AML-193 (cell line): ENCODE data around the gene WDR82.

Experiments
- DNase-seq, 2 experiments: peaks; one replicate each; lab custom pipeline; 2025; lab: John Stamatoyannopoulos, UW

WDR82 gene, protein sequence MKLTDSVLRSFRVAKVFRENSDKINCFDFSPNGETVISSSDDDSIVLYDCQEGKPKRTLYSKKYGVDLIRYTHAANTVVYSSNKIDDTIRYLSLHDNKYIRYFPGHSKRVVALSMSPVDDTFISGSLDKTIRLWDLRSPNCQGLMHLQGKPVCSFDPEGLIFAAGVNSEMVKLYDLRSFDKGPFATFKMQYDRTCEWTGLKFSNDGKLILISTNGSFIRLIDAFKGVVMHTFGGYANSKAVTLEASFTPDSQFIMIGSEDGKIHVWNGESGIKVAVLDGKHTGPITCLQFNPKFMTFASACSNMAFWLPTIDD

DNA sequence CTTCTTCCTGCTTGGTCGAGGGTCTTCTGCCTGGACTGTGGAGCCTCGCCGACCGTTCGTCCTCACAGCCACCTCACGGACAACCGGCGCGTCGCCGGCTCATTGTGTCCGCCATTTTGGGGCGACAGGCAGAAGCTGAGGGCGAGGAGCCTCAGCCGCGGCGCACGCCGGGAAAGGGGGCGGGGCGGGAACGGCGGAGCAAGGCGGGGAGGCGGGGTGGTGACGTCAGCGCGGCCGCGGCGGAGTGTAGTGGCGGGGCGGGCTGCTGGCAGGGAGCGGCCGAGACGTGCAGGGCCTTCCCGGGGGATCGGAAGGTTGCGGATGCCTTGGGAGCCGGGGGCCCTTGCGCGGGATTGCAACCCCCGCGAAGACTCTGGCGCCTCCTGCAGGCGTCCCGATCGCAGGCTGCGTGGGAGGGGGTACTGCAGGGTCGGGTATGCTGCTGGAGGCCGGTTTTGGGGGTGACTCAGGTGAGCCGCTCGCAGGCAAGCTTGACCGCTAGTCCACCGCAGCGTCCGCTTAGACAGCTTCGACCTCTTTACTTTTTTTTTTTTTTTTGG, at the start of gene WDR82:
Gene WDR82, minus strand, starts transcription at position 140 of the 560 bp plus-strand sequence. CDS start 288 bp downstream, outside the sequence.
- DNase-seq: peak; percentile 93 to 95

DNA sequence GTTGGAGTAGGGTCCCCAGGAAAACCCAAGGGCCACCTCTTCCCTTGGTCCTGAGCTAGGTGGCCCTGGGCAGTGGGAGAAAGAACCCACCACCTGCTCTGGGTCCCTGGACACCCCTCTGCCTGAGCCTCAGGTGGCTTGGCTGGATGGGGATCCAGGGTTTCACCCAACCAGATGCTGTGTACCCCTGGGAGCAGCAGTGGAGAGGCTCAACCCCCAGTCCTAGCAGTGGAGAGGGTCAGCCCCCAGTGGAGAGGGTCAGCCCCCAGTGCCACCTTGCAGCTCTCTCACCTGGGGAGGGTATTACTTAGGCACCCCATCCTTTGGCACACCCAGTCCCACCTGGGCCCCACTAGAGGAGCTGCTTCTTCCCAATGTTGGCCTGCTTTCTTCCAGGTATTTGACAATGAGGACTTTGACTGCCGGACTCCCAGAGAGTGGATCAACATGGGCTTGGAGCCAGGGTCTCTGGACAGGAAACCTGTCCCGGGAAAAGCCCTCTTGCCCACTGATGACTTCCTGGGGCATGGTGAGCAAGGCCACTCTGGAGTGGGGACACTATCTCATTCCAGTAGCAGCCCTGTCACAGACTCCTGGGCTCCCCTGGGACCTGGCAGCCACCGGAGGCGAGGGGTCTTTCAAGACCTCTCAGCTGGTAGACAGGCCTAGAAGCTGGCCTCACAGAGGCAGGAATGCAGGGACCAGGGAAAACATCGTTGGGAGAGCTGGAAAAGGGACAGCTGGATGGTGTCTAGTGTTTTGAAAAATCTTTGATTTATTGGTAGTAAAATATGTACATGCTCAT, 49.2 kb upstream of the WDR82 start:
- no peak for DNase-seq

DNA sequence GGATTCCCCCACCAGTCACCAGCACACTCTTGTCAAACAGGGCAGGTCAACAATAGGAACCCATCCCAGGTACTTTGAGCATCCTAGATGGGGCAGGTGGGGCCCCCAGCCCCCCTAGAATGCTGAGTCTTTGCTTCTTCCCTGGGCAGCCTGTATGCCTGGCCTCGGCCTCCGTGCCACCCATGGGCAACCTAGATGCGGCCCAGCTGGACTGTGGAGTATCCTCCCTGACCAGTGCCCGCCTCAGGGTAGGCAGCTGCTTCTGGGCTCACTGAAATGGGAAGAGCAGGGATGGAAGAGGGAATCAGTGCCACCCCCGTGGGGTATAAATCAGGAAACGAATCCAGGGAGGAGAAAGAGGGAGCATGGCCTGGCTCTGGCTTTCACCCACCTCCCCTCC, 48.5 kb upstream of the WDR82 start:
- DNase-seq: no peak

DNA sequence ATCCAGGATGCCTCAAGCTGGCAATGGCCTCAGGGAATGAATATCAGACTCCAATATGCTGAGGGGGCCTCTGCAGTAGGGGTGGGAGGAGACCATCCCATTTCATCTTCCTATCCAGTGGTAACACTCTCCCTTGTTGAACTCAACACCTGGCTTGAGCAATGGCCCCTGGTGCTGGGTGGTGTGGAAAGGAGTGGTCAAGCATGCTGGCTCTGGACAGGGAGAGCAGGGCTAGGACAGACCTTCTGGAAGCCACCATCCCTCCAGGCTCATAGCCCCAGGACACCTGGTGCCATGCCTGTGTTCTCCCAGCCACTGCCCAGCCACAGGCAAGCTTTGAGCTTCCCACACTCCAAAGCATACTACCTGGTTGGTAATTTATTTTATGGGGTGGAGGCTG, 47.2 kb upstream of the WDR82 start:
- no peak for DNase-seq

DNA sequence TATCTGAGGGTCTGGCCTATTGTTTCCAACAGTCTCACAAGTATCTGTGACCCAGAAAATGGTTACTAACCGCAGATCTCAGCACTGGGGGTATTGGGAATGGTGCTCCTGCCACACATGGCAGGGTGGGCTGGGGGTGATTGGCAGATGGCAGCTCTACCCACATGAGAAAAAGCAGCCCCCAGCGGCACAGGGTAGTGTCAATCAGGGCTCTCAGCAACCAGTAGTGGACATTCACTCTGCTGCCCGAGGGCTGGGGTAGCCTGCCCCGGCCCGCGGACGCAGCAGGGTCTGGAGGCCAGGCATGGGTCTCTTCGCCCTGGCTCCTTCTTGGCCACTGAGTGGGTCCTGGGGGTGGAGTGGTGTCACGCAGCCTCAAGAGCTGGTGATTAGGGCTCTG, 46.2 kb upstream of the WDR82 start:
- no peak for DNase-seq

DNA sequence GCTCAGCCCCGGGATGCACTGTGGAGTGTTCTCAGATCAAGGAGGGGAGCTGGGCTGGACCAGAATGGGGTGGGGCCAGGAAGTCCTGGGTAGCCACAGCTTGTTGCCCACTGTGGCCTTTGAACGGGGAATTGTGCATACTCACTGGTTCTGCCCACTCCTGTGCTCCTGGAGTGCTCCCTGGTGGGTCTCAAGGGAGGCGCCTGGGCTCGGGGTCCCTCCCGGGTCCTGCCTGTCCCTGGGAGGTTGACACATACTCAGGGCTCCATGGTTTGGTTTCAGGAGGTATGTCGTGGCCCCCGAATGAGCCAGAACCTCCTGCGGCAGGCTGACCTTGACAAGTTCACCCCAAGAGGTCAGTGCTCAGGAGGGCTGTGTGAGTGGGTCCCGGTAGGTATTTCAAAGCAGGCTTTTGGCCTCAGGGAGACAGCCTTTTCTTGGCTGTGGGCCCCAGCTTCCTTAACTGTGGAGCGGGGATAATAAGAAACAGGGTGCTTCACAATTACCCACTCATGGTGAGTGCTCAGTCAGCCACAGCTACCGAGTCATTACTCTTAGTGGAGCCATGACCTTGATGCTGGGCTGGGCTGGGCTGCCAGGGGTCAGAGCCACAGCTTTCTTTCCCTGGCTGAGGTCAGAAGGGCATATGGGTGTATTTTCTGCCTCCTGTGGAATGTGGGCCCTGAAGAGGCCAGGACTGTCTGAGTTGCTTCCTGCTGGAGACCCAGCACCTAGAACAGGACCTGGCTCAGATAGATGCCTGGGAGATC, 45.3 kb upstream of the WDR82 start:
- DNase-seq: no peak

DNA sequence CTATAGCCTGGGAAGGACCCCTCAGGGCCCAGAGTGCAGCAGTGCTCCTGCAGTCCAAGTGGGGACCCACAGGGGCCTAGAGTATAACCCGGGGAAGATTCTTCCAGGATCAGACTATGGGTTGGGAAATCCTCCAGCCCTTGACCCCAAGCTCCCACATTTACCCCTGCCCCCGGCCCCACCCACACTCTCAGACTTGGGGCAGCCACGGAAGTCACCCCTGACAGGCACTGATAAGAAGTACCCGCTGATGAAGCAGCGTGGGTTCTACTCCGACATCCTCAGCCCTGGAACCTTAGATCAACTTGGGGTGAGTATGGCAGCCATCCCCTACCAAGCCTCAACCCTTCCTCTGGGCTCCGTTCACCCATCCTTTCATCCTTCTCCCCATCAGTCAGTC, 44.0 kb upstream of the WDR82 start:
- no peak for DNase-seq

DNA sequence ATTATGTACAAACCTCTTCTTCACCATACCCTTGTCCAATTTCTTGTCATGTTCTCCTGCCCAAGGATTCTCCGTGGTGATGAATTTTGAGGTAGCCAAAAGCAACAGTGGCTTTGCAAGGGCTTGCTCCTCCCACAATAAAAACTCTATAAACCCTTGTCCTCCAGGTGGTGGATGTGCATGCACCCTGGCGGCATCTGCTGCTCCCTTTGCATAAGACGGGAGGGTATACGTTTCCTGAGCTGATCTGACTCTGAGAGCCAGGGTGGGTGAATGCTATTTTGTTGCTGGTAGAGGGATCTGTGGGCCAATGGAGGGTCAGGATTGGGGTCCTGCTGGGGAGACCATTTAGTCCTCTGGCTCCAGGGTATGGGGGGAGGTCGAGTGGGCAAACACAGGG, 43.0 kb upstream of the WDR82 start:
- DNase-seq: no peak

DNA sequence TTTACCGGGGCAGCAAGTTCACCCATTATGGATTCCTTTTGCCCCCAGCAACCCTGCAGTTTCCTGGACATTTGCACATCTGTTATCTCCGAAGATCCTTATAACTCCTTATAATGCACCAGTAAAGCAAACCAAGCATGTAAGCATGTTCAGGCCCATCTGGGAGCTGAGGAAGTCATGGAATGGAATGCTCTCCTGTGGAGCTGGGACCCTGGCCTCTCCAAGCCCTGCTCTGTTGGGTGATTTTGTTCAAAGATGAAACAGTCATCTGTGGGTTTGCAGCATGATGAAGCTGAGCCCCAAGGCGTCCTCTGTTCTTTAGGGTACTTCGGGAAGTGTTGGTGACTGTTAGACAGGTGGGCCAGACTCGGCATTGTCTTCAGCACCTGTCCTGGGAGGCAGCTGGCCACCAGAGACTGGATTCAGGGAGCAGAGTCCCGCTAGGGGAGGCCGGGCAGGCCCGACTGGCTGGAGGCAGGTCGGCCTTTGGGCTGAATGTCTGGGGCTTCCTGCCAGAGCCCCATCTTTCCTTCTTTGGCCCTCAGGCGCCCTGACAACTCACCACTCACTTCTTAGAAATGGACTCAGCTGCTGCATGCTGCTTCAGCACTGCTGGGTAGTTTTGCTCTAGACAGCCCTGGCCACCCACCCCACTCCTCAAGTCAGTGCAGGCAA, 41.6 kb upstream of the WDR82 start:
- no peak for DNase-seq

DNA sequence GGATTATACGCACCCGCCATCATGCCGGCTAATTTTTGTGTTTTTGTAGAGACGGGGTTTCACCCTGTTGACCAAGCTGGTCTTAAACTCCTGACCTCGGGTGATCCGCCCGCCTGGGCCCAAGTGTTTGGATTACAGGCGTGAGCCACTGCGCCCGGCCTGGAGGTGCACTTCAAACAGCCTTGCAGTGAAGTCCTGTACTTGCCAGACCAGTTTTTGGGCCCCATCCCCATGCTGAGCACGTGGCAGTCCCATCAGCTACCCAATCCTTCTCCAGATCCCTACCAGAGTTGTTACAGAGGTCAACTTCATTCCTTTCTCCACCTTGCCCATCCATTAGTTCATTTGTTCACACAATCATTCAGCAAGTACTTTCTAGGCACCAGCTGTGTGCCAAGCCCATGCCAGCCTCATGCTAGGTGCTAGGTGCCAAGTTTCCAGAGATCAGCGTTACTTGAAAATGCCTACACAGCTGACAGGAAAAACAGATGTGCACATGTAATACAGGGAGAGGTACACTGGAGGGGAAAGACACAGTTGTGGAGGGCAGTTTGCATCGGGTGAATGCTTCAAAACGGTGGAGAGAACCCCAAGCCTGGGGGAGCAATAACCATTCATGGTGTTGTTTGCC, 39.9 kb upstream of the WDR82 start:
- no peak for DNase-seq

DNA sequence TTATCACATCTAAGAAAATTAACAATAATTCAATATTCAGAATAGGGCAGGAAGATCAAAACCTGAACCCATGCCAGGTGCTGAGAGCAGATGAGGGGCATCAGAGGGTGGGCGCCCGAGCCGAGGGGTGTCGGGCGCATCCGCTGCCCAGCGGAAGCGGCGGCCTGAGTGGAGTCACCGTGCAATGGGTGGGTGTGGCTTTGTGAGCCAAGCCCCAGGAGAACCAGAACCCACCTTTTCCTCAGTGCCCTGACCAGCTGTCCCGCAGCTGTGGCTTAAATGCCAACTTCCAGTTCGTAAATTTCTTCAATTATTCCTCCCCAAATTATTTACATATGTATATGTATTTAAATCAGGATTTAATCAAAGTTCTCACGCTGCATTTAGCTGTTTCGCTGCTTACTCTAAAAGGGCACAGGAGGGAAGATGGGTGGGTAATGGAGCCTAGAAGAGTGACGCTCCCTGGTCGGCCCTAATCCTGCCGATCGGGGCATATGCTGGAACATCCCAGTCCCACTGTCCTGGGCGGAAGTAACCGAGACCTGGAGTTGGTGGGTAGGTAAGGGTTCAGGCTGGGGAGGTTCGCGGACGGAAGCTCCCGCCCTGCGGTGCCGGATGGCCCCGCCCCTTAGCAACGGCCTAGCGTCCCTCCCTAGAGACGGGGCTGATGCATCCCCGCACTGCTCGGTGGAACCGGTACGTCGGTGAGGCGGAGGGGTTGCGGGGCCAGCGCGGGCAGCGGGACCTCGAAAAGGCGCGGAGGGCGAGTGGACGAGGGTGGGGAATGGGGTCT, 39.0 kb upstream of the WDR82 start:
- DNase-seq: no peak

DNA sequence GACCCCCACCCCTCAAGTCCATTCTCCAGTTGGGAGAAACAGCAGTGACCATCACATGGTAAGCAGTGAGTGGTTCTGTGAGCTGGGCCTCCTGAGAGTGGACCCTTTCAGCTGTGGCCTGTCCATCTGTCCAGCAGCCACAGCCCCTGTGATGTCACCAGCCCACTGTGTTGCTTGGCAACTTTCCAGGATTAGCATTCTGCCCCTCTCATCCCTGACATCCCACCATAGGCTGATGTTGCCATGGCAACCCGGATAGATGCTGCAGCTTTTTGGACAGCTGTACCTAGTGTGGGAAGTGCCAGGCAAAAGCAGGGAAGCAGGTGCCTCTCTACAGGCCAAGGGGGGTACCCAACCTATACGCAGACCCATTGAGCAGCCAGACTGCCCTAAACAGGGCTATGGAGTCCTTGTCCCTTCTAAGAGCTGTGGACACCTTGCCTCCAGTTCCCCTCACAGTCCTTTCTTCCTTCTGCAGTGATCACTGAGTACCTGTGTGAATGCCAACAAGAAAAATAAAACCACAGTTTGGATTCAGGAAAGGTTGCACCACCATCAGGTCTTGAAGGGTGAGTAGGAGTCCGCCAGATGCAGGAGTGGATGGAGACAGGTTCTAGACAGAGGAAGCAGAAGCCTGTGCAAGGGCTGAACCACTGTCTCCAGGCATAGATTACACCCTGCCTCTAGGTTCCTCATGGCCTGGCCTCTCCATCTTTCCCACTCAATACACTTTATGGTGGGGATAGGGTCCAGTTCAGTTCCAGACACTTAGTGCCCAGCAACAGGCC, 37.7 kb upstream of the WDR82 start, which contains the start of gene DNAH1:
Gene DNAH1, plus strand, starts transcription at position 343 of the 788 bp plus-strand sequence. CDS start 6,124 bp downstream, outside the sequence.
- no peak for DNase-seq

DNA sequence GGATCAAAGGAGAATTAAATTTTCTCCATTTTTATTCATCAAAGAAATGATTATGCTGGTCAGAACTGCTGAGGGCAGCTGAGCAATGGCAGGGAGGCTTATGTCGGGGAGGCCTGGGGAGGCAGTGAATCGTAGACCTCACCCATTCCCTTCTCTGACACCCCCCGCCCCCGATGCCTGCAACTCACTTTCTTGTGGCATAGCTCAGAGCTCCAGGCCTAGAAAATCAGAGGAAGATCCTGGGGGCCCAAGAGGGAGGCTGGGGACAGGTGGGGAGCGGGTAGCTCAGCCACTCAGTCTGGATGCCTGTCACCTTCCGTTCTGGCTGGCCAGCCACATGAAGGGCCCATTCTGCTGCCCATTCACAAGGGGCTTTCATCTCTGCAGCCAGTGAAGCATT, 36.6 kb upstream of the WDR82 start:
- no peak for DNase-seq

DNA sequence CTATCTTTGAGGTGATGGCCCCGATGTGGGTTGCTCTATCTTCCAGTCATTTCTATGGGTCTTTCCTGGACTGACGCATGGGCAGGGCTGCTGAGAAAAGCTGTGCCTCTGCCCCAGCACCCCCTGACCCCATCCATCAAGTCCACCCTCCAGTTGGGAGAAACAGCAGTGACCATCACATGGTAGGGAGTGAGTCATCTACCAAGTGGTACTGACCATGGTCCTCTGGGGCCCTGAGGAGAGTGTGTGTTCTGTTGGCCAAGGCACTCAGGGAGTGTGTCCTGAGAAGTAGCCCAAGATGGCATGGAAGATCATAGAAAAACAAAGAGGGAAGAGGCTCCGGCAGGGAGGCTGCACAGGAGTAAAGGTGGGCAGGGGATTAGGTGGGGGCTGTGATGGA, 36.0 kb upstream of the WDR82 start:
- no peak for DNase-seq

DNA sequence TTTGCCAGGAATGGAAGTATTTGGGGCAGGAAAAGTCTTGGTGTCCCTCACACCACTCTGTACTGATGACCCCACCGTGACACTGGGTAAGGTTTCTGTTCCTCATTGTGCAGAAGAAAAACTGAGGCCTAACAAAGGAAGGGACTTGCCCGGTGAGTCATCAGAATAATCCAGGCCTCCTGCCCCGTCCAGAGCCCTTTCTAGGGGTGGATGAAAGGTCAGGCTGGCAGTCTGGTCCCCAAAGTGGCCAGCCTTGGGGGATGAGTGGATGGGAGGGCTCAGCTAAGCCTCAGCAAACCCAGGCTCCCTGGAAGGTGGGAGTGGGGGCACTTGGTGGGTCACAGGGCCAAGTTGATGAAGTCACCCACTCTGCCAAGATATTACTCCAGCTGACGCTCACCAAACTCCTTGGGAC, 35.3 kb upstream of the WDR82 start:
- no peak for DNase-seq

DNA sequence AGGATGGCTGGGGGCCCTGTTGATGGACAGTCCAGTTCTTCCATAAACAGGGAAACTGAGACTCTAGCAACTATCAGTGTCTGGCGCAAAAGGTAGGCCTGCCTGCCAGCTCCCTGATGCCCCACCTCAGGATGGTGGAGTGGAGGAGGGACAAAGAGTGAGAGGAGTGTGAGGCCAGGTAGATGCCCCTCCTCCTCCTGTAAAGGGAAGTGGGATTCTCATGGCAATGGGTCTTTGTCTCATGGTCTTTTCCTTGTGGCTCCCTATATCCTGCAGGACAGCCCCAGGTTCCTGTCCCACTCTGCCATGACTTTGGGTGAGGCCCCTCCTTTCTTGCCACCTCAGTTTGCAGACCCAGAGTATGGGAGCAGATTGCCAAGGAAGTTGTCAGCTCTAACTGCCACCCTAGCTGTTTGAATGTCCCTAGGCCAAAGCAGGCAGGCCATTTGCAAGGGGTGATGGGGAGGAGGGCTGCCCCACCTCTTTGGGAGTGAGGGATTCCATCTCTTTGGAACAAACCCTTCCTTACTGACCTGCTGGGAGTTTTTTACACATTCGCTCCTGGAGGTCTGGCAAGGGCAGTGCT, 34.8 kb upstream of the WDR82 start:
- no peak for DNase-seq

DNA sequence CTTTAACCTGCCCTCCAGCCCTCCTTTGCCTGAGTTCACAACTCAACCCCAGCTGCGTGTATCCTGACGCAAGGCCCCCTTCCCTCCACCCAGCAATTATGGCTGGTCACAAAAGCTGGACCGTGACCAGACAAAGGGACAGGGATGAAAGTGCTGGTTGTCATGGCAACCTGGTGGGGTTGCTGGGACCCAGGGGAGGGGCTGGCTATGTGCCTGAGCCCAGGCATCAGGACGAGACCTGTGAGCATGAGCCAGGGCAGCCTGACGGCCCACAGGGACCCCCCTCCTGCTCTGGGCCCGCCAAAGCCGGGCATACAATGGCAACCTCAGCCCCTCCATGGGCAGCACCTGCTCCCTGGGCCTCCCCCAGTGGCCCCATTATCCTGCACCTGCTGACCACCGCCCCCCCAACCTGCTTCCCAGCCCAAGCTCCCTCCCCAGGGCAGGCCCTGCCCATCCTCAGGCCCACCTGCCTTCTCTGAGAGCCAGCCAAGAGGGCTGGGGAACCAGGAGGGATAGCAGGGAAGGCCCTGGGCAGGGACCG, 33.2 kb upstream of the WDR82 start:
- DNase-seq: no peak

DNA sequence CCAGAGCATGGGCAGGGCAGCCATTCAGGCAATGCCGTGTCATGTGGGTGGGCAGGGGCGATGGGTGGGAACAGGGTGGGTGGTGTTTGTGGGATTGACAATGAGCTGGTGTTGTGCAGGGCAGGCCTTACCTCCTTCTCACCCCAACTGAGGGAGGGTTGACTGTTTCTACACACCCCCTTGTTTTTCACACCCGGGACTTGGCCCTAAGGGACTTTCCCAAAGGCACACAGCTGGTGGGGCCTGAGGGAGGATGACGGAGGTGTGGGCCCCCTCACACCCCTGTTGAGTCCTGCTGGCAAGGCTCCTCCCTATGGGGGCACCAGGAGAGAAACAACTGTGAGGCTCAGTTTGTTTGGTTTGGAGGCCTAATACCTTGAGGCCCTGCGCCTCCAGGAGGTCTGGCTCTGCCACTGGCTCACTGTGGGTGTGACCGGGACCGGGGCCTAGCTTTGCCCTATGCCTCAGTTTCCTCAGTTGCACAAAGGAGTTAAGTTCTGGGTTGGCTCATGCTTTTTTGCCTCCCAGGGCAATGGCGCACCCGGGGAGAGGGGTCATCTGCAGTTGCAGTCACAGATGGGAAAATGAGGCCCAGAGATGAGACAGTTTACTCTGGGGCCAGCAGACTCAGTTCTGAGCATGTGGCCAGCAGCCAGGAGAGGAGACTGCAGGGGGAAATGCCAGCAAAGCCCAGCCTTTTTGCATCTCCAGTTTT, 32.6 kb upstream of the WDR82 start:
- DNase-seq: no peak
